ENCODE data around the gene SBF2.

DNA sequence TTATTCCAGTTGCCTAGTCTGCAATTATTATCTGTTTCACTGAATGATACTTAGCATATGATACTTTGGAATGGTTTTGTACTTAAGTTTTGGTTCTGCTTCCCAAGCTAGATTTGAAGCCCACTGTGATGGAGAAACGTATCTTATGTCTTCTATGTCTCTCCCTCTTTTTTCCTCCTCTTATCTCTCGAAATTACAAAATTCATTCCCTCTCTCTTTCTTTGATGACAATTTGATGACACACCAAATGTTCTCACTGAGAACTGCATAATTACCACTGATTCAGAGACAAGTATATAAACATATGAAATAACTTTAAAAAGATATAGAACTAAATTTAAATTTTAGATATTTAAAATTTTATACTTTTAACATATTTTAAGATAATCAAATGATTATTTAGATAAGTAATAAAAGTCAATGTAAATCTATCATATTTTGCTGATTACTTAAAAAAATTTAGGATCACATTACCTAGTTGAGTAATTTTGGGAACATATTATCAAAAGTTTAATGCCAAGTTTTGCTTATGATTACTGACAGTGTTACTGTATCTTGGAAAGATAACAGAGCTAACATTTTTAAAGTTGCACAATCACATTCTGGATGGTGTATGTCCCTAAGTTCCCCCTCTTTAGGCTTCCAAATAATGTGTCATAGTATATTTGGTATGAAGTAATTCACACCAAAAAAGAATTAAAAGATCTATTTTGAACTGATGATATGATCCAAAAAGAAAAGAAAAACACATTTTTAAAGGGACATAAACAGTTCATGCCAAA is 255.3 kb downstream of the SBF2 start:
- no peak for TF ChIP-seq POLR2A (IDR thresholded peaks at IDR 0.05)
- TF ChIP-seq, protein P1, sequence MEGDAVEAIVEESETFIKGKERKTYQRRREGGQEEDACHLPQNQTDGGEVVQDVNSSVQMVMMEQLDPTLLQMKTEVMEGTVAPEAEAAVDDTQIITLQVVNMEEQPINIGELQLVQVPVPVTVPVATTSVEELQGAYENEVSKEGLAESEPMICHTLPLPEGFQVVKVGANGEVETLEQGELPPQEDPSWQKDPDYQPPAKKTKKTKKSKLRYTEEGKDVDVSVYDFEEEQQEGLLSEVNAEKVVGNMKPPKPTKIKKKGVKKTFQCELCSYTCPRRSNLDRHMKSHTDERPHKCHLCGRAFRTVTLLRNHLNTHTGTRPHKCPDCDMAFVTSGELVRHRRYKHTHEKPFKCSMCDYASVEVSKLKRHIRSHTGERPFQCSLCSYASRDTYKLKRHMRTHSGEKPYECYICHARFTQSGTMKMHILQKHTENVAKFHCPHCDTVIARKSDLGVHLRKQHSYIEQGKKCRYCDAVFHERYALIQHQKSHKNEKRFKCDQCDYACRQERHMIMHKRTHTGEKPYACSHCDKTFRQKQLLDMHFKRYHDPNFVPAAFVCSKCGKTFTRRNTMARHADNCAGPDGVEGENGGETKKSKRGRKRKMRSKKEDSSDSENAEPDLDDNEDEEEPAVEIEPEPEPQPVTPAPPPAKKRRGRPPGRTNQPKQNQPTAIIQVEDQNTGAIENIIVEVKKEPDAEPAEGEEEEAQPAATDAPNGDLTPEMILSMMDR (IDR thresholded peaks at IDR 0.05) = no peak
